GM21526 (cell line): ENCODE measurements around the gene SLC5A4.

Experiments used
- ATAC-seq: cut with Tn5 transposase; IDR thresholded peaks from one replicate; pipeline ENCODE4 v1.9.1; 2021; ENCODE audit warnings: moderate library complexity; ENCODE audit not compliant: unreplicated experiment, low FRiP score

The SLC5A4 gene

GRCh38 chr22:32233091-32233490 is 22.1 kb downstream of the SLC5A4 start:
- ATAC-seq, result no peak

GRCh38 chr22:32232191-32232830 is 22.8 kb downstream of the SLC5A4 start:
- no peak for ATAC-seq

DNA sequence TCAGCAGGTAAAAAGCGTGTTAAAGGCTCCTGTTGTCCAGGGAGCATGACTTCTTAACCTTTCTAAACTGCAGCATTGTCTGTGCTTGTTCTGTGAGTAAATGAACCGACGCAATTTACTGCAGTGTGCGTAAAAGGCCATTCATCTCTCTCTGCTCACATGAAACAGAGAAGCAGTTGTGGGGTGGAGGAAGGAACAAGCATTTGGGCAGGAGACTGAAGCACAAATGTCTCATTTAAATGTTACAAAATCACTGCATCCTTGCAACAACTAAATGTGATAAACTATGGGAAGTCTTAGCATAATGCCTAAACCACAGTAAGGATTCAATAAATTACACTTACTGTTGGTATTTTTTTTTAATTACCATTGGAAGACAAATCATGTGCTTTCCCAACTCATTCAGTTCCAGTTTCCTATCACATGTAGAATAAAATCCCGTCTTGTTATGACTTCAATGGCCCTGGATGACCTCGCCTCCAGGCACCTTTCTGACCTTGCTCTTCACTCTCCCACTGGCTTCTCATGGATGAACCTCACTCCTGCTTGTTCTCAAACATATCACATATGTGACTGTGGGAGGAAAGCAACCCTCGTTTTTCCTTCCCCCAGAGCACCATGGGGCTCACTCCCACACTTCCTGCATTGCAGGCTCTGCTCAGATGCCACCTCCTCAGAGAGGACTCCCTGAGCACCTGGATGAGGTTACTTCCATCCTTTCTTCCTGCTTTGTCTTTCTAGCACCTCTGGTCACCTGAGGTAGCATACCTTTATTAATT is 28.6 kb downstream of the SLC5A4 start:
- no peak for ATAC-seq

DNA sequence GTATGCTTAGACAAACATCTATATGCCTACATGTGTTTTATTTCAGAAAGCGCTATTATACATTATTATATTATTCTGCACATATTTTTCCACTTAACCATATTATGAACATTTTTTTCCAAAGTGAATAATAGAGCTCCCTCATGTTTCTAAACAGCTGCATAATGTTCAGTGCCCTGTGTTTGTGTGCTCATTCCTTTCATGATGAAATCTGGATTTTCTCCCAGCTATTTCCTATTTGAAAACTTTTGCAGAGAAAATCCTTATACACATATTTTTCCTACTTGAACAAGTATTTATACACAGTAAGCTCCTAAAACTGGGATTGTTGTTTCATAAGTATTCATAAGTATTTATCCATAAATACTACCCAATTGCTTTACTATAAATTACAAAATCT is 32.2 kb downstream of the SLC5A4 start:
- ATAC-seq, result no peak

DNA sequence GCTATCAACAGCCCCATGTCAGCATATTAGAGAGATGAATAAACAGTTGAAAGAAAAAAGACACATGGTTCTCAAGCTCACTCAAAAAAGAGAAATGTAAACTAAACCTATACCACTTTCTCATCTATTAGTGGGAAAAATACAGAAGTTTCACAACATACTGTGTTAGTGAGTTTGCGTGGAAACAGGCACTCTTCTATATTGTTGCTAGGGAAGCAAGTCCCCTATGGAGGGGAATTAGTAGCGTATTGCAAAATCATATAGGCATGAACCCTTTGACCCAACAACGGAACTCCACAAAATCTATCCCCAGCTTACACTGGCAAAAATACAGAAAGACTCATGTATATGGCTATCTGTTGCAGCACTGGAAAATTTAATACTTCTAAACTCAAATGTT is 36.1 kb downstream of the SLC5A4 start:
- ATAC-seq, result no peak

GRCh38 chr22:32218470-32218869 is 36.7 kb downstream of the SLC5A4 start:
- no peak for ATAC-seq

- ATAC-seq, result no peak
Observed at GRCh38 chr22:32217465-32217864, 37.7 kb downstream of the SLC5A4 start.

DNA sequence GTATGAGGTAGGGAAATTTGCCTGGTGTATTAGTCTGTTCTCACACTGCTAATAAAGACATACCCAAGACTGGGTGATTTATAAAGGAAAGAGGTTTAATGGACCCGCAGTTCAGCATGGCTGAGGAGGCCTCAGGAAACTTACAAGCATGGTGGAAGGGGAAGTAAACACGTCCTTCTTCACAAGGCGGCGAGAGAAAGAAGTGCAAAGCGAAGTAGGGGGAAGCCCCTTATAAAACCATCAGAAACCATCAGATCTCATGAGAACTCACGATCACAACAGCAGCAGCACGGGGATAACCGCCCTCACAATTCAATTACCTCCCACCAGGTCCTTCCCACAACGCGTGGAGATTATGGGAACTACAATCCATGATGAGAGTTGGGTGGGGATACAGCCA is 38.2 kb downstream of the SLC5A4 start:
- ATAC-seq, result no peak

DNA sequence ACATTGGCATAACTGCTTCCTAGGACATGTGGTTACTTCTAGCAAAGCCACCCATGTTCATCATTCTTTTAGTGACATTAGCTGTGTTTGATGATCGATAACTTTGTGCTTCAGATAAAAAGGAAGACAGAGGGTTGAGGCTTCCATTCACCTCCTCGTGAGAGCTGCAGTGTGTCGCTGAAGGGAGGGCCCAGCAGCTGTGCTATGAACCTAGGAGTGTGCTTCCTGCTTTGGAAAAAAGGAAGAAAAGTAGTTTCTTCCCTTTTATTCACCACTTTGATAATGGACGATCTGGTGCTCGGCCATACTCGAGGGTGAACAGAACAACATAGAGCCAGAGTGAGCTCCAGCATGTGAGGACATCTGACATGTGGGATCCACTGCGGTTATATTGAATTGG is 44.1 kb downstream of the SLC5A4 start:
- no peak for ATAC-seq

DNA sequence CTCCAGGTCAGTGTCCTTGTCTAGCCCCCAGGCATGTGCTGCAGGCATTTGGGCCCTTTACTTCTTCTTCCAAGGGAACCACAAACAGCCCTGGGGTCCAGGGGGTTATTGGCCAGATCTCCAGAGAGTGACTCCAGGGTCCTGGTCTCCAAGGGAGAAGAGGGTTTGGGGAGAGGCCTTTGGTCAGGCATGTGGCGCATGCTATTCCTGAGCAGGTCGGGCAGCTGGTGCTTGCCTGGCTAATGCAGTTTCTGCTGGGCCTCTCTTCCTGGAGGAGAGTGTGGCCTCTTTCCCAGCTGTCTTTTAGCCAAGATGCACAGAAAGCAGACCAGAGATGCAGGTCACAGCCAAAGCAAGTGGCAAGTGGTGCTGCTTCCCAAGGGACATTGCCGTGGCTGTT is 46.5 kb downstream of the SLC5A4 start:
- ATAC-seq, result no peak

GRCh38 chr22:32207971-32208480 is 47.1 kb downstream of the SLC5A4 start:
- ATAC-seq, result no peak

DNA sequence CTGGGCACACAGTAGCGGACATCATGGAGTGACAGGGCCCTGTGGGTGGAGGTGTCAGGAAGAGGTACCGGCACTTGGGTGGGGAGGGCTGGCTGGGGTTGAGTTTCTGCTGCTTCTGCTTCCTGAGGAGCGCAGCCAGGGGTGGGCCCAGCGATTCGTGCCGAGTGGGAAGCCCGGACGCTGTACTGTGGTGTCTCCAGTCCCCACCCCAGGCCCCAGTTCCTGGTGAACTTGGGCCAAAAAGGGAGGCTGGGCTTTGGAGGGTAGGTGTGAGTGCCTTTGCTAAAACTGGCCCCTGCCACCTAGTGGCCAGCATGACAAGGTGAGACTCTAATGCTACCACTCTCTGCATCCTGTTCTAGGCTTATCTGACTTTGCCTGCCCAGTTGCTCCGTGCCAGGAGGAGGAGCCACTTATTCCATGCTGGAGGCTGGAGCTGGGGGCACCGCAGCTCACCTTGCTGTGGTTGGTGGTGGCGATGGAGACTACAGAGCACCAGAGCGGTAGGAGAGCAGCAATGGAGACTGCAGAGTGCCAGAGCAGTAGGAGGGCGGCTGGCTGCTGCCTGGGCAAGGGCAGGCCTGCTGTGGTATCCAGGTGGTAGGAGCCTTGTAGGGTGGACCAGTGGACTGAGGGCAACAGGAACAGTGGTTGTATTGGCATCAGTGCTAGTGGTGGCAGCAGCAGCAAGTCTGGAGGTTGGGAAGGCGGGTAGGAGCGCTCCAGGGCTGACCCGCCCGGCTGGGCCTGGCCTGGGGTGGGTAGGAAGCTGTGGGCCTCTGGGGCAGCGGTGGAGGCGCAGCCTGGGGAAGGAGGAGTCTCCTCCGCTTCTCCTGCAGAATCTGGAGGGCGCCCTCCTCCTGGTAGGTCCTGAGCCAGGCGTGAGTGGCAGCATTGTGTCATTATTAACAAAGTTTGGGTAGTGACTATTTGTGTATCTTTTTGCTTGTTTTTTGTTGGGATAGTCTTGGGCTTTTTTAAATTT is 48.1 kb downstream of the SLC5A4 start:
- ATAC-seq, result no peak

- no peak for ATAC-seq
Observed at GRCh38 chr22:32205974-32206773, 49.0 kb downstream of the SLC5A4 start.

DNA sequence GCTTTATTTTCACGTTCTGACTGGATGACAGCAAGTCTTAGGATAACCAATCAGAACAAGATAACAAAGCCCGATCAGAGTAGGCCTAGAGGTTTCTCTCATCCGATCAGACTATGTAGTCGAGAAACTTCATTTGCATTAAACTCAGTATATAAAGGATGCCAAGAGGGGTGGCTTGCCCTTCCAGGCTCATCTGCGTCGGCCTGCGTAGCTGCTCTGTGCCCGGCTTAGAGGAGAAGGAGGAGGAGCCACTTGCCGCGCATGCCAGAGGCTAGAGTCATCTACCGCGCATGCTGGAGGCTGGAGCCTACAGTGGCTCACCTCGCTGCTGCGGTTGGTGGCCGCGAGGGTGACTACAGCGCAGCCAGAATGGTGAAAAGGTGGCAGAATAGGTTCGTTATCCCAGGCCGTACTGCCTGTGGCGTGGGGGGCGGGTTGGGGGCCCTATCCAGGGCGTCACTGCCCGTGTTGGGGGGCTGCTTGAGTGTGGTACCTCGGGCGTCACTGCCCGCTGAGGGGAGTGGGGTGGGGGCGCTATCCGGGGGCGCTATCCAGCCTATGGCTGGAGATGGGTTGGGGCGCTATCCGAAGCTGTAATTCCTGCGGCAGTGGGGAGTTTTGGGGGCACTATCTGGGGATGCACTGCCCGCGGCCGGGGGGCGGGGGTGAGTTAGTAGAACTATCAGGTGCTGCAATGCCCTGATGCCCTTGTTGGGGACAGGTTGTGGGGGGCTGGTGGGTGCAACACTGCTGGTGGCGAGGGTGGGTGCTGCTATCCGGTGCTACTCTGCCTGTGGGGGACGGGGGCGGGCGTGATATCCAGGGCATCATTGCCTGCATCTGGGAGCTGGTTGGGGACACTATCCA is 50.1 kb downstream of the SLC5A4 start, which contains the start of gene RFPL2:
RFPL2 (minus strand) TSS at position 218 of the 867 bp plus-strand sequence. CDS start 2,622 bp downstream, outside the sequence.
- ATAC-seq, result no peak

DNA sequence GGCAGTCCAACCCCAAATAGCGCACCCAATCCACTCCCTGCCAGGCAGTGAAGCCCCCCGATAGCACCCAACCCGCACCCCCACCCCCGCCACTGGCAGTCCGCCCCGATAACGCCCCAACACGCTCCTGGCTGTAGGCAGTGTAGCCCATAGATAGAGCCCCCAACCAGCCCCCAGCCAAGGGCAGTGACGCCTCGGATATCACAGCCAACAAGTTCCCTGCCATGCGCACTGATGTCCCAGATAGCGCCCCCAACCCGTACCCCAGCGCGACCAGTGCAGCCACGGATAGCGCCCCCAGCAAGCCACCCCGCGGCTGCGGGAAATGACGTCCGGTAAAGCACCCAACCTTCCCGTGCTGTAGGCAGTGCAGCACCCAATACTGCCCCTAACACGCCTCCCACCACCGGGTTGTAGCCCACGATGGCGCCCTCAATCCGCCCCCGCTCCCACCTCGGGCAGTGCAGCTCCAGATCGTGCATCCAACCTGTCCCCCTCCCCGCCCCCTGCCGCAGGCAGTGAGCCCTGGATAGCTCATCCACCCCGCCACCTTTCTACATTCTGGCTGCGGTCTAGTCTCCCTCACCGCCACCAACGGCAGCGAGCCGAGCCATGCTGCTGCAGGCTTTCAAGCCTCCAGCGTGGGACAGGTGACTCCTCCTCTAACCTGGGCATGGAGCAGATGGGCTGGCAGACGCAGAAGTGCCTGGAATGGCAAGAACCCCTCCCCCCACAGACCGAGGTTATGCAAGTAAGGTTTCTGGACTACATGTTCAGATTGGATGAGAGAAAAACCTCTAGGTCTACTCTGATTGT is 50.9 kb downstream of the SLC5A4 start:
- ATAC-seq, result no peak

DNA sequence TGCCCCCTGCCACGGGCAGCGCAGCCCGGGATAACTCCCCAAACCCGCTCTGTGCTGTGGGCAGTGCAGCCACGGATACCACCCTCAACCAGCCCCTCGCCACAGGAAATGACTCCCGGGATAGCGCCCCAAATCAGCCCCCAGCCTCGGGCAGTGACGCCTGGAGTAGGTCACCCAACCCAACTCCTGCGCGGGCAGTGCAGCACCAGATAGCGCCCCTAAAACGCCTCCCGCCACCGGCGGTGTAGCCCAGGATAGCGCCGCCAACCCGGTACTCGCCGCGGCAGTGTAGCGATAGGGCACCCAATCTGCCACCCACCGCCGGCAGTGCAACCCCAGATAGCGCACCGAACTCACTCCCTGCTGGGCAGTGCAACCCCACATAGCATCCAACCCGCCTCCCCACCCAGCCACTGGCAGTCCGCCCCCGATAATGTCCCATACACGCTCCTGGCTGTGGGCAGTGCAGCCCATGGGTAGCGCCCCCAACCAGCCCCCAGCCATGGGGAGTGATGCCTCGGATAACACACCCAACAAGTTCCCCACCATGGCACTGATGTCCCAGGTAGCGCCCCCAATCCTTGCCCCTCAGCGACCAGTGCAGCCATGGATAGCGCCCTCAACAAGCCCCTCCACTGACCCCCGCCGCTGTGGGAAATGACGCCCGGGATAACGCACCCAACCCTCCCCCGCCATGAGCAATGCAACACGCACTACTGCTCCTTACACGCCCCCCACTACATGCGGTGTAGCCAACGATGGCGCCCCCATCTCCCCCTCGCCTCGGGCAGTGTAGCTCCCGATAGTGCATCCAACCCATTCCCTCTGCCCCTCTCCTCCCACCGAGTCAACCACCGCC is 51.7 kb downstream of the SLC5A4 start:
- ATAC-seq, result no peak

GRCh38 chr22:32202539-32203180 is 52.5 kb downstream of the SLC5A4 start:
- ATAC-seq, result no peak
